DND-41 (cell line): ENCODE measurements around the gene SDK2.

Source experiments
- CTCF ChIP-seq: IDR thresholded peaks from 2 replicates; pipeline ENCODE4 v1.5.1; 2012; ENCODE audit warnings: borderline replicate concordance, low read length, moderate library complexity, mild to moderate bottlenecking; ENCODE audit not compliant: poor library complexity, severe bottlenecking; ENCODE audit errors: extremely low read depth
- EZH2 ChIP-seq: IDR thresholded peaks from 3 replicates; pipeline ENCODE4 v1.6.1; 2012; ENCODE audit warnings: borderline replicate concordance, low read depth, mild to moderate bottlenecking, moderate library complexity, low read length, inconsistent platforms; ENCODE audit not compliant: severe bottlenecking

- no peak for TF ChIP-seq CTCF
- TF ChIP-seq EZH2, result no peak
These were observed 210.7 kb downstream of the SDK2 start for GRCh38 chr17:73433501-73433900.
